Kidney (tissue), 14 donors: Measurements from ENCODE around the gene SPC25. TPM values are rescaled to one million over a fixed set of nuclear protein-coding genes. Genes with fewer than 3 reads are reported as not detected.

Source experiments
- DNase-seq, 5 donors: peaks; one replicate each; pipeline ENCODE4 v3.0.0-alpha.2; 2013 to 2020
- FAIRE-seq: peaks from 2 replicates; lab custom pipeline; 2012; peaks lifted over from hg19 to GRCh38; lab: Jason Lieb, UNC
- H3K27ac ChIP-seq, 2 donors: one replicate each; pipeline ENCODE4 v1.7.0; 2013; ENCODE audit warnings: low read depth in 2 of 2, low read length in 2 of 2, inconsistent platforms in 1 of 2
- H3K27me3 ChIP-seq: one replicate; pipeline ENCODE4 v1.7.1; 2013; ENCODE audit warnings: low read length, inconsistent platforms; ENCODE audit not compliant: control insufficient read depth, insufficient read depth
- H3K36me3 ChIP-seq, 3 donors: one replicate each; pipeline versions ENCODE4 v1.7.0 to v1.7.1; 2013; ENCODE audit warnings: low read length in 3 of 3, control low read depth in 1 of 3, inconsistent platforms in 1 of 3; ENCODE audit not compliant: insufficient read depth in 3 of 3, control insufficient read depth in 2 of 3
- H3K4me1 ChIP-seq, 3 donors: one replicate each; pipeline versions ENCODE4 v1.7.0 to v1.7.1; 2013; ENCODE audit warnings: low read length in 3 of 3, inconsistent platforms in 1 of 3, low read depth in 1 of 3; ENCODE audit not compliant: control insufficient read depth in 2 of 3, insufficient read depth in 2 of 3
- H3K4me3 ChIP-seq, 3 donors: one replicate each; pipeline versions ENCODE4 v1.7.0 to v1.8.1; 2013; ENCODE audit warnings: low read length in 3 of 3, control low read depth in 1 of 3, inconsistent platforms in 1 of 3
- H3K9ac ChIP-seq, 3 donors: one replicate each; pipeline versions ENCODE4 v1.7.0 to v1.7.1; 2013; ENCODE audit warnings: low read length in 3 of 3, control low read depth in 1 of 3, inconsistent platforms in 1 of 3
- H3K9me3 ChIP-seq, 3 donors: one replicate each; pipeline versions ENCODE4 v1.7.0 to v1.7.1; 2013; ENCODE audit warnings: low read length in 3 of 3, control low read depth in 1 of 3, inconsistent platforms in 1 of 3; ENCODE audit not compliant: control insufficient read depth in 2 of 3, insufficient read depth in 1 of 3
- CTCF ChIP-seq: IDR thresholded peaks from 3 replicates; pipeline ENCODE4 v1.5.1; 2012; ENCODE audit warnings: mild to moderate bottlenecking, moderate library complexity, borderline replicate concordance; ENCODE audit not compliant: insufficient read depth; ENCODE audit errors: extremely low read depth
- intact Hi-C: fragments of 100-400 bp; cut with DNase I; formaldehyde crosslinking; loops from one replicate; pipeline ENCODE4 v1.11.1; 2022
- polyA plus RNA-seq: library from polyadenylated mRNA; stranded (reverse); fragments of 350-450 nt; fragmentation: Illumina TruSeq; extraction: RNeasy Lipid Tissue Mini Kit (QIAGEN cat#74804); gene quantifications from one replicate; pipeline ENCODE4 v1.2.3, GENCODE V29; 2014; ENCODE audit warnings: low read depth, low replicate concordance; ENCODE audit not compliant: insufficient read depth
- total RNA-seq: library from RNA; stranded (reverse); fragmentation: NEBNext Ultra II Directional; extraction: Animal tissue kit (Norgen Biotek cat#: 25700); gene quantifications from one replicate; pipeline ENCODE4 v1.2.1, GENCODE V29; 2021
- donor health status: control.
- donor health status: control.
- donor health status: control.
- donor health status: control.
- donor health status: control.
- donor health status: DM: yes; HTN: yes; CAD: no.
- donor health status: Normal renal cell carcinoma (clear cell type).

SPC25 gene
- total and polyA plus RNA-seq, 2 donors from 2014 or later = 0.79 TPM; not detected in 1

GRCh38 chr2:168841445-168841844, 48.8 kb downstream of the SPC25 start:
- DNase-seq = no peak
- no peak overlapping the region for H3K27ac ChIP-seq
- no peak overlapping the region for H3K9ac ChIP-seq
- peaks cover 0 to 7% (median 0%) of the 10 kb centered on the region in 3 donors for H3K36me3 ChIP-seq
- no peaks in the 10 kb centered on the region for H3K27me3 ChIP-seq
- no peak for TF ChIP-seq CTCF
- FAIRE-seq = no peak
- intact Hi-C loops = no loop called here
- no peaks in the 10 kb centered on the region for H3K9me3 ChIP-seq
- no peak overlapping the region for H3K4me3 ChIP-seq
- H3K4me1 ChIP-seq = no peaks in the 10 kb centered on the region

- Histone ChIP-seq H3K27ac (no peak overlapping the region), H3K9ac (no peak overlapping the region), H3K4me1 (no peaks in the 10 kb centered on the region), H3K27me3 (no peaks in the 10 kb centered on the region), H3K4me3 (no peak overlapping the region), H3K9me3 (no peaks in the 10 kb centered on the region), H3K36me3 (peaks cover 0 to 14% (median 0%) of the 10 kb centered on the region in 3 donors)
- DNase-seq (no peak), FAIRE-seq (no peak)
- intact Hi-C loops = no loop called here
- TF ChIP-seq CTCF = no peak
Measured at GRCh38 chr2:168835969-168836368, 54.3 kb downstream of the SPC25 start.

- DNase-seq (no peak), FAIRE-seq (no peak)
Measured at GRCh38 chr2:168831662-168832061, 58.6 kb downstream of the SPC25 start.

More at GRCh38 chr2:168831662-168832061, 58.6 kb downstream of the SPC25 start:
- no peak overlapping the region for H3K9ac ChIP-seq
- H3K4me3 ChIP-seq = no peak overlapping the region
- peaks cover 0 to 8% (median 0%) of the 10 kb centered on the region in 3 donors for H3K36me3 ChIP-seq
- H3K4me1 ChIP-seq = no peaks in the 10 kb centered on the region
- no peaks in the 10 kb centered on the region for H3K27me3 ChIP-seq
- no peaks in the 10 kb centered on the region for H3K9me3 ChIP-seq
- no peak for TF ChIP-seq CTCF
- no peak overlapping the region for H3K27ac ChIP-seq
- intact Hi-C loops = no loop called here
